Lower leg skin (tissue), 3 donors: ENCODE data around the gene DTHD1.

Experiments used
- CTCF ChIP-seq, 3 donors: fragments of 450-650 bp; IDR thresholded peaks; one replicate each; pipeline ENCODE4 v1.5.1; 2016; ENCODE audit warnings: antibody characterized with exemption in 3 of 3, mild to moderate bottlenecking in 3 of 3, moderate library complexity in 2 of 3
- POLR2A ChIP-seq, 2 donors: fragments of 450-650 bp; IDR thresholded peaks; one replicate each; pipeline ENCODE4 v1.6.1; 2016 to 2017; ENCODE audit warnings: antibody characterized with exemption in 2 of 2, mild to moderate bottlenecking in 1 of 2, moderate library complexity in 1 of 2

GRCh38 chr4:36281384-36282106 lies at the start of gene DTHD1:
- no peak for TF ChIP-seq CTCF (IDR thresholded peaks at IDR 0.05)
- TF ChIP-seq POLR2A (IDR thresholded peaks at IDR 0.05), result no peak
